Gastroesophageal sphincter (tissue), 4 donors: ENCODE measurements around the gene CALHM6. TPM values are rescaled to one million over a fixed set of nuclear protein-coding genes. Genes with fewer than 3 reads are reported as not detected.
"Not testable (repeated sequence)": the region's sequence is repeated elsewhere in the genome, so short reads cannot be mapped to it uniquely, and the experiment has no call there.

ENCODE experiments used
- ATAC-seq: fragments of 150-250 bp; one replicate; pipeline ENCODE4 v1.9.1; 2016; ENCODE audit warnings: mild to moderate bottlenecking, moderate library complexity
- H3K27ac ChIP-seq, 4 donors: fragments of 200-600 bp; sonication (generic) in 3 of 4; 1 replicate in 3 of 4; 2 replicates in 1 of 4; pipeline ENCODE4 v1.5.1; 2016 to 2019
- H3K27me3 ChIP-seq: fragments of 200-600 bp; sonication (generic); one replicate; pipeline ENCODE4 v1.5.1; 2019
- H3K36me3 ChIP-seq, 2 donors: fragments of 200-600 bp; sonication (generic); one replicate each; pipeline ENCODE4 v1.5.1; 2019; ENCODE audit warnings: control low read depth in 1 of 2
- H3K4me1 ChIP-seq, 3 donors: fragments of 200-600 bp; sonication (generic); 1 replicate in 2 of 3; 2 replicates in 1 of 3; pipeline ENCODE4 v1.5.1; 2016 to 2019; ENCODE audit warnings: control low read depth in 2 of 3
- H3K4me3 ChIP-seq, 2 donors: fragments of 200-600 bp; sonication (generic); one replicate each; pipeline ENCODE4 v1.5.1; 2019; ENCODE audit warnings: mild to moderate bottlenecking in 1 of 2, moderate library complexity in 1 of 2
- H3K9me3 ChIP-seq, 3 donors: fragments of 200-600 bp; sonication (generic); one replicate each; pipeline ENCODE4 v1.5.1; 2017 to 2019; ENCODE audit warnings: control low read depth in 2 of 3
- CTCF ChIP-seq, 4 experiments: fragments of 200-600 bp in 2 of 4; fragments of 450-650 bp in 2 of 4; sonication (generic) in 1 of 4; IDR thresholded peaks; one replicate each; pipeline ENCODE4 v1.5.1; 2017 to 2019; ENCODE audit warnings: antibody characterized with exemption in 4 of 4, mild to moderate bottlenecking in 2 of 4, moderate library complexity in 2 of 4
- EP300 ChIP-seq: sonication (generic); formaldehyde crosslinking; IDR thresholded peaks from one replicate; pipeline ENCODE4 v1.6.1; 2017; ENCODE audit warnings: antibody characterized with exemption, mild to moderate bottlenecking
- POLR2A ChIP-seq, 2 donors: fragments of 450-650 bp; IDR thresholded peaks; one replicate each; pipeline ENCODE4 v1.6.1; 2017; ENCODE audit warnings: antibody characterized with exemption in 2 of 2, mild to moderate bottlenecking in 2 of 2, moderate library complexity in 1 of 2
- POLR2AphosphoS5 ChIP-seq: sonication (generic); formaldehyde crosslinking; IDR thresholded peaks from one replicate; pipeline ENCODE4 v1.6.1; 2017; ENCODE audit warnings: antibody characterized with exemption
- WGBS, 2 donors: methylation state at CpG; one replicate each; pipeline ENCODE4 v1.1.5; 2018; ENCODE audit warnings: low coverage in 1 of 2; 5-methylcytosine and 5-hydroxymethylcytosine counted together
- total RNA-seq, 4 donors: library from RNA; depleted of rRNA; stranded (reverse); fragments of >200 nt; gene quantifications; one replicate each; pipeline ENCODE4 v1.1.0, GENCODE V29; 2016

CALHM6 gene
- total RNA-seq, 4 donors from 2014 or later: 0.50 to 6.9 (median 4.2) TPM; not detected in 1

DNA sequence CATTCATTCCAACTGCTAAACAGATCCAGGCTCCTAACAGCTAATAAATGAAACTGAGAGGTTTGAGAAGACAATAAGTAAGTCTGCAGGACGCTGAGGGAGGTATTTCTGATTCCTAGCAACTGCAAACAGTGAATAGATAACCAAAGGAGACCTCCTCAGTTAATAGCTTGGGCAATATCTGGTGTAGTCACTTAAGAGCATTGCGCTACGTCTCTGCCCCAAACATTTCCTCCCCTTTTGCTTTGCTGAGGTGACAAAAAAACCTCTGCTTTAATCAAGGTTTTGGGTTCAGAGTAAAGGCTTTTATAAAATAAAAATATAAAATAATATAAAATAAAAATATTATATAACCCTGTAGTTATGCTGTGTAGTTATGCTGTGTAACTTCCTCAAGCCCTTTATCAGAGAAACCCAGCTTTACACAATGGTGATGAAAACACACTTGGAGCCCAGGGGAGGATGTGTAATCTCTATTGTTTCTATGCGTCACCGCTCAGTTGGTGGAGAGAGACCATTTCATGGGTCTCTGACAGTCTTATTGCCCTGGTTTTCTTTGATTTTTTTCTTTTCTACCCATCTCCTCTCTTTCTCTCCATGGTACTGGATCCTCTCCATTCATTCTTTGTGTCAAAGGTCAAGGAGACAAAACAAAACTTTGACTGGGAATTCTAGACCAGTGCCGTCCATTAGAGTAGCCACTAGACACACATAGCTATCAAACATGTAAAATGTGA, 31.3 kb downstream of the CALHM6 start:
- Histone ChIP-seq H3K27me3 (no peaks in the 10 kb centered on the region), H3K4me3 (no peak overlapping the region), H3K36me3 (no peaks in the 10 kb centered on the region), H3K27ac (no peak overlapping the region), H3K9me3 (no peaks in the 10 kb centered on the region), H3K4me1 (no peaks in the 10 kb centered on the region)
- TF ChIP-seq EP300 (no peak), POLR2A (IDR thresholded peaks at IDR 0.05) (no peak), POLR2AphosphoS5 (no peak), CTCF (IDR thresholded peaks at IDR 0.05) (no peak)
- ATAC-seq: no peak
- WGBS, 2 donors: 69 to 70% methylated on average over 5 to 6 of the region's 6 CpGs

DNA sequence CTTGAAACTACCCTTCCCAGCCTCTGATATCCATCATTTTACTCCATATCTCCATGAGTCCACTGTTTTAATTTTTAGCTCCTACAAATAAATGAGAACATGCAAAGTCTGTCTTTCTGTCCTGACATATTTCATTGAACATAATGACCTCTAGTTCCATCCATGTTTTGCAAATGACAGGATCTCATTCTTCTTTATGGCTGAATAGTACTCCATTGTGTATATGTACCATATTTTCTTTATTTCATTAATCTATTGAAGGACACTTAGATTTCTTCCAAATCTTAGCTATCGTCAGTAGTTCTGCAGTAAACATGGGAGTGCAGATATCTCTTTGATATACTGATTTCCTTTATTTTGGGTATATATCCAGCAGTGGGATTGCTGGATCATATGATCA, 34.0 kb downstream of the CALHM6 start:
- H3K9me3 ChIP-seq, H3K4me1 ChIP-seq, H3K36me3 ChIP-seq, H3K27ac ChIP-seq, H3K27me3 ChIP-seq, H3K4me3 ChIP-seq, ATAC-seq: not testable (repeated sequence)
- 95 to 100% methylated on average over 1 of the region's 1 CpG for WGBS, 2 donors

GRCh38 chr6:116497113-116497676, 36.0 kb downstream of the CALHM6 start:
- WGBS, 2 donors: 18 to 29% methylated on average over 2 to 3 of the region's 3 CpGs
- no peak overlapping the region for H3K27ac ChIP-seq
- peak; percentile 66 for ATAC-seq
- H3K4me3 ChIP-seq: no peak overlapping the region
- H3K4me1 ChIP-seq: no peaks in the 10 kb centered on the region
- no peaks in the 10 kb centered on the region for H3K36me3 ChIP-seq
- H3K9me3 ChIP-seq: no peaks in the 10 kb centered on the region
- TF ChIP-seq POLR2AphosphoS5: no peak
- TF ChIP-seq CTCF (IDR thresholded peaks at IDR 0.05): no peak
- H3K27me3 ChIP-seq: peaks cover 4% of the 10 kb centered on the region

DNA sequence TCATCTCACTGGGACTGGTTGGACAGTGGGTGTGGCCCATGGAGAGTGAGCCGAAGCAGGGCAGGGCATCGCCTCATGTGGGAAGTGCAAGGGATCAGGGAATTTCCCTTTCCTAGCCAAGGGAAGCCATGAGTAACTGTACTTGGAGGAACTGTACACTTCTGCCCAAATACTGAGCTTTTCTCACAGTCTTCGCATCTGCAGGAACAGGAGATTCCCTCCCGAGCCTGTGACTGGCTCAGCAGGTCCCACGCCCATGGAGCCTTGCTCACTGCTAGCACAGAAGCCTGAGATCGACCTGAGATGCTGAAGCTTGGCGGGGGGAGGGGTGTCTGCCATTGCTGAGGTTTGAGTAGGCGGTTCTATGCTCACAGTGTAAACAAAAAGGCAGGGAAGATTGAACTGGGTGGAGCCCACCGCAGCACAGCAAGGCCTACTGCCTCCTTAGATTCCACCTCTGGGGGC, 39.8 kb downstream of the CALHM6 start:
- Histone ChIP-seq H3K36me3 (no peaks in the 10 kb centered on the region), H3K9me3 (no peaks in the 10 kb centered on the region), H3K27me3 (peaks cover 4% of the 10 kb centered on the region), H3K27ac (no peak overlapping the region), H3K4me3 (no peak overlapping the region), H3K4me1 (no peaks in the 10 kb centered on the region)
- no peak for ATAC-seq
- 30 to 40% methylated on average over 1 to 2 of the region's 9 CpGs for WGBS, 2 donors
- TF ChIP-seq POLR2AphosphoS5 (no peak), CTCF (IDR thresholded peaks at IDR 0.05) (no peak), EP300 (no peak), POLR2A (IDR thresholded peaks at IDR 0.05) (no peak)

- TF ChIP-seq CTCF (IDR thresholded peaks at IDR 0.05) (no peak), POLR2A (IDR thresholded peaks at IDR 0.05) (no peak), POLR2AphosphoS5 (no peak), EP300 (no peak)
- 64 to 88% methylated on average over 3 of the region's 3 CpGs for WGBS, 2 donors
- Histone ChIP-seq H3K27me3 (no peaks in the 10 kb centered on the region), H3K9me3 (no peaks in the 10 kb centered on the region), H3K4me1 (peaks cover 0 to 8% (median 0%) of the 10 kb centered on the region in 3 donors), H3K27ac (no peak overlapping the region), H3K36me3 (no peaks in the 10 kb centered on the region), H3K4me3 (no peak overlapping the region)
- ATAC-seq: no peak
Observed at GRCh38 chr6:116507324-116507723, 46.1 kb downstream of the CALHM6 start.
